Left lung (tissue), 10 donors: ENCODE measurements around the gene BST2. TPM values are rescaled to one million over a fixed set of nuclear protein-coding genes. Genes with fewer than 3 reads are reported as not detected.

Source experiments
- ATAC-seq: fragments of 200-7000 bp; cut with Tn5 transposase; one replicate; pipeline ENCODE4 v1.9.1; 2020; ENCODE audit warnings: moderate library complexity
- DNase-seq, 4 donors: peaks; one replicate each; pipeline ENCODE4 v3.0.0-alpha.2; 2013 to 2020
- H3K27ac ChIP-seq, 2 donors: fragments of 200-600 bp; sonication (generic) in 1 of 2; one replicate each; pipeline versions ENCODE4 v1.5.0 to v1.8.0; 2020 to 2021
- H3K27me3 ChIP-seq, 2 donors: fragments of 200-600 bp; sonication (generic) in 1 of 2; one replicate each; pipeline versions ENCODE4 v1.5.0 to v1.8.0; 2020 to 2021
- H3K36me3 ChIP-seq, 2 donors: fragments of 200-600 bp; sonication (generic) in 1 of 2; one replicate each; pipeline versions ENCODE4 v1.5.0 to v1.8.0; 2020 to 2021
- H3K4me1 ChIP-seq, 2 donors: fragments of 200-600 bp; one replicate each; pipeline ENCODE4 v1.8.0; 2021
- H3K4me3 ChIP-seq, 2 donors: fragments of 200-600 bp; sonication (generic) in 1 of 2; one replicate each; pipeline versions ENCODE4 v1.5.0 to v1.8.0; 2020 to 2021; ENCODE audit warnings: mild to moderate bottlenecking in 1 of 2
- H3K9me3 ChIP-seq, 2 donors: fragments of 200-600 bp; sonication (generic) in 1 of 2; one replicate each; pipeline versions ENCODE4 v1.5.0 to v1.8.0; 2020 to 2021
- CTCF ChIP-seq, 2 donors: fragments of 200-600 bp; sonication (generic) in 1 of 2; IDR thresholded peaks; one replicate each; pipeline versions ENCODE4 v1.5.0 to v1.8.0; 2021; ENCODE audit warnings: antibody characterized with exemption in 2 of 2
- intact Hi-C, 2 donors: fragments of 100-400 bp; cut with DNase I; formaldehyde crosslinking; loops; one replicate each; pipeline versions ENCODE4 v1.11.2 to v1.14.2; 2022
- polyA plus RNA-seq, 6 donors: library from polyadenylated mRNA; unstranded; fragments of 120-200 nt; gene quantifications; one replicate each; pipeline ENCODE4 v1.2.1, GENCODE V29; 2013; ENCODE audit not compliant: insufficient read length in 6 of 6
- total RNA-seq, 2 donors: library from RNA; stranded (reverse); fragmentation: NEBNext Ultra II Directional; extraction: Animal tissue kit (Norgen Biotek cat#: 25700); gene quantifications; one replicate each; pipeline ENCODE4 v1.2.1, GENCODE V29; 2021
- donor health status: DM: no; HTN: yes; CAD: no.
- donor health status: DM: no; HTN: no; CAD: no.

The BST2 gene
- total and polyA plus RNA-seq, 8 donors: 12.5 to 104 (median 19.7) TPM

GRCh38 chr19:17450264-17451075 is 45.0 kb upstream of the BST2 start:
- Histone ChIP-seq H3K27me3 (peaks cover 12 to 63% of the 10 kb centered on the region in 2 donors), H3K9me3 (no peaks in the 10 kb centered on the region), H3K4me1 (peaks cover 0 to 12% of the 10 kb centered on the region in 2 donors), H3K27ac (no peak overlapping the region), H3K4me3 (no peak overlapping the region), H3K36me3 (no peaks in the 10 kb centered on the region)
- no peak for TF ChIP-seq CTCF (IDR thresholded peaks at IDR 0.05)
- intact Hi-C loops: no loop called here
- ATAC-seq: no peak
- no peak for DNase-seq

GRCh38 chr19:17448131-17448967 is 42.9 kb upstream of the BST2 start, which contains the start of gene TMEM221:
TSS of gene TMEM221 (minus strand) at chr19:17448668. CDS start at chr19:17448462, 206 bp downstream.
- H3K9me3 ChIP-seq: no peaks in the 10 kb centered on the region
- H3K4me3 ChIP-seq: peak within 1 kb of the TSS; percentile 17 to 25
- no peak within 1 kb of the TSS for H3K27ac ChIP-seq
- TF ChIP-seq CTCF (IDR thresholded peaks at IDR 0.05): peak; percentile 32 to 36
- DNase-seq (peak in 2 of 4 donors; percentile 45 to 81), ATAC-seq (peak; percentile 76)
- peaks cover 0 to 42% of the 10 kb centered on the region in 2 donors for H3K27me3 ChIP-seq
- peaks cover 0 to 12% of the 10 kb centered on the region in 2 donors for H3K4me1 ChIP-seq
- intact Hi-C loops: no loop called here
- no peaks in the 10 kb centered on the region for H3K36me3 ChIP-seq

- Histone ChIP-seq H3K4me3 (no peak overlapping the region), H3K36me3 (no peaks in the 10 kb centered on the region), H3K4me1 (peaks cover 0 to 12% of the 10 kb centered on the region in 2 donors), H3K27me3 (peaks cover 0 to 41% of the 10 kb centered on the region in 2 donors), H3K27ac (no peak overlapping the region), H3K9me3 (no peaks in the 10 kb centered on the region)
- TF ChIP-seq CTCF (IDR thresholded peaks at IDR 0.05): no peak
- DNase-seq (peak in 1 of 4 donors; percentile 14), ATAC-seq (no peak)
- intact Hi-C loops: no loop called here
These were observed 42.3 kb upstream of the BST2 start for GRCh38 chr19:17447704-17448130.

GRCh38 chr19:17445526-17446165 is 40.2 kb upstream of the BST2 start:
- ATAC-seq: no peak
- no peaks in the 10 kb centered on the region for H3K36me3 ChIP-seq
- H3K27ac ChIP-seq: no peak overlapping the region
- no peaks in the 10 kb centered on the region for H3K9me3 ChIP-seq
- no peak for DNase-seq
- no peak for TF ChIP-seq CTCF (IDR thresholded peaks at IDR 0.05)
- no peak overlapping the region for H3K4me3 ChIP-seq
- peaks cover 0 to 12% of the 10 kb centered on the region in 2 donors for H3K4me1 ChIP-seq
- intact Hi-C loops: no loop called here
- peaks cover 0 to 35% of the 10 kb centered on the region in 2 donors for H3K27me3 ChIP-seq
